HG03565 (cell line): Measurements from ENCODE around the gene ITPRID1.
A peak's percentile ranks its signal among the peaks of the same experiment; 100 is the strongest.
"Not testable (repeated sequence)": the region's sequence is repeated elsewhere in the genome, so short reads cannot be mapped to it uniquely, and the experiment has no call there.

Experiments
- ATAC-seq: cut with Tn5 transposase; IDR thresholded peaks from one replicate; pipeline ENCODE4 v1.9.1; 2021; ENCODE audit warnings: mild to moderate bottlenecking, moderate library complexity; ENCODE audit not compliant: unreplicated experiment

Gene ITPRID1

GRCh38 chr7:31513790-31514189 lies at the start of gene ITPRID1:
TSS of gene ITPRID1 (plus strand) at chr7:31514090. CDS start at chr7:31553025, 38,935 bp downstream.
- no peak for ATAC-seq

GRCh38 chr7:31464601-31465000 lies 49.3 kb upstream of the ITPRID1 start:
- ATAC-seq = no peak

GRCh38 chr7:31465285-31465684 lies 48.6 kb upstream of the ITPRID1 start:
- no peak for ATAC-seq

- no peak for ATAC-seq
Measured at GRCh38 chr7:31466036-31466435, 47.9 kb upstream of the ITPRID1 start.

- not testable (repeated sequence) for ATAC-seq
Measured at GRCh38 chr7:31470883-31471282, 43.0 kb upstream of the ITPRID1 start.

- ATAC-seq = no peak
Measured at GRCh38 chr7:31475368-31475767, 38.5 kb upstream of the ITPRID1 start.

- ATAC-seq = no peak
Measured at GRCh38 chr7:31476073-31476745, 37.7 kb upstream of the ITPRID1 start.

- ATAC-seq = no peak
Measured at GRCh38 chr7:31476941-31477677, 36.8 kb upstream of the ITPRID1 start.

- no peak for ATAC-seq
Measured at GRCh38 chr7:31478018-31478417, 35.9 kb upstream of the ITPRID1 start.

- ATAC-seq = peak; percentile 90
Measured at GRCh38 chr7:31478721-31479120, 35.2 kb upstream of the ITPRID1 start.

GRCh38 chr7:31487071-31487470 lies 26.8 kb upstream of the ITPRID1 start:
- ATAC-seq = no peak

GRCh38 chr7:31487476-31487875 lies 26.4 kb upstream of the ITPRID1 start:
- ATAC-seq = no peak

GRCh38 chr7:31488562-31489203 lies 25.2 kb upstream of the ITPRID1 start:
- ATAC-seq = peak; percentile 99

- no peak for ATAC-seq
Measured at GRCh38 chr7:31490796-31491314, 23.0 kb upstream of the ITPRID1 start.

- no peak for ATAC-seq
Measured at GRCh38 chr7:31492086-31492485, 21.8 kb upstream of the ITPRID1 start.

- no peak for ATAC-seq
Measured at GRCh38 chr7:31493714-31494181, 20.1 kb upstream of the ITPRID1 start.

GRCh38 chr7:31494421-31494820 lies 19.5 kb upstream of the ITPRID1 start:
- ATAC-seq = no peak

GRCh38 chr7:31495653-31496052 lies 18.2 kb upstream of the ITPRID1 start:
- ATAC-seq = no peak

GRCh38 chr7:31497516-31497915 lies 16.4 kb upstream of the ITPRID1 start:
- ATAC-seq = no peak

GRCh38 chr7:31500656-31501055 lies 13.2 kb upstream of the ITPRID1 start:
- ATAC-seq = no peak

- ATAC-seq = no peak
Measured at GRCh38 chr7:31508823-31509222, 5.1 kb upstream of the ITPRID1 start.

- ATAC-seq = no peak
Measured at GRCh38 chr7:31512166-31512565, 1.7 kb upstream of the ITPRID1 start.
